Activated CD4-positive, alpha-beta T cell treated with anti-CD3 and anti-CD28 coated beads, Interleukin-2, amount 50 U/mL, for 48 hours (primary cell): ENCODE results near the gene MLANA.
A peak's percentile ranks its signal among the peaks of the same experiment; 100 is the strongest.
"Not testable (repeated sequence)": the region's sequence is repeated elsewhere in the genome, so short reads cannot be mapped to it uniquely, and the experiment has no call there.

Experiments
- DNase-seq, 2 experiments: peaks; one replicate each; pipeline ENCODE4 v3.0.0-alpha.2; 2020

The MLANA gene

DNA sequence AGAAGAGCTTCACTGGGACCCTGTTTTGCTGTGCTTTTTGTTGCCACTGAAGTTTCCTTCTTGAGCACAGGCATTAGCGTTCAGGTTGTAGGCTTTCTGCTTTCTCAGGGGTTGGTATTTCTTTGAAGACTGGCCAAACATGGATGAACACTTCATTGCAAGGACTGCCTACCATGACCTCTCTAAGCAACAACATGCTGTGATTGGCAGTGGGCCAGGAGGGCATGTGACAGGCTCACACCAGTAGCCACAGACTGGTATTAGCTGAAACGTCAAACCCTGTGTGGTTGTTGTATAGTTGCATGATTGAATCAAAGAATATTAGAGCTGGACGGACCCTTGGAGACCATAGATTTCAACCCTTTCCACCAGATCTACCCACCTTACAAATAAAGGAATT is 20.0 kb upstream of the MLANA start:
- no peak for DNase-seq

DNA sequence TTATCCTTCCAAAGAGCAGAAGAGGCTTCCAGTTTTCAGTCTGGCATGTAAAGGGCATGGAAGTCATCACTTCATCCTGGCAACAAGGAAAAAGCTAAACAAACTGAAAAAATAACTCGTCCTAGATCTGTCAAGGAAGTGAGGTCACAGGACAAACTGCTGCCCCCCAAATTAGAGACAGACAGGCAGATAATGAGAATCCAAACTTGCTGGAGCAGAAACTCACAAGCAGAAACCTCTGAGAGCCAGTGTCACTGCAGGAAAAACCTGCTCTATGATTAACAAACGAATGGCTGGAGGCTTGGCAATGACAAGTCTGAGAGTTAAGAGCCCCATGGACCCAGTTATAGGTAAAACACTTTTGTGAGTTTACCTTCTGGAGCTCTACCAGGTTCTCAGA is 18.9 kb upstream of the MLANA start:
- DNase-seq = no peak

DNA sequence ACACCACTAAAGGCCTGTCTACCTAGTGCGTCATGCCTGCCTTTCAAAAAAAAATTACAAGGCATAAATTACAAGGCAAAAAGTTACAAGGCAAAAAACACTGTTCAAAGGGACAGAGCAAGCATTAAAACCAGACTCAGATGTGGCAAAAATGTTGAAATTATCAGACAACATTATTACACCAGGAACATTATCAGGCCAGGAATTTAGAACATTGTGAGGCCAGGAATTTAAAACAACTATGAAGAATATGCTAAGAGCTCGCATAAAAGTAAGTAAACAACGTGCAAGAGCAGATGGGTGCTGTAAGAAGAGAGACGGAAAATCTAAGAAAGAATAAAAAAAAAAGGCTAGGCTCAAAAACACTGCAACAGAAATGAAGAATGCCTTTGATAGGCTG is 18.2 kb upstream of the MLANA start:
- no peak for DNase-seq

DNA sequence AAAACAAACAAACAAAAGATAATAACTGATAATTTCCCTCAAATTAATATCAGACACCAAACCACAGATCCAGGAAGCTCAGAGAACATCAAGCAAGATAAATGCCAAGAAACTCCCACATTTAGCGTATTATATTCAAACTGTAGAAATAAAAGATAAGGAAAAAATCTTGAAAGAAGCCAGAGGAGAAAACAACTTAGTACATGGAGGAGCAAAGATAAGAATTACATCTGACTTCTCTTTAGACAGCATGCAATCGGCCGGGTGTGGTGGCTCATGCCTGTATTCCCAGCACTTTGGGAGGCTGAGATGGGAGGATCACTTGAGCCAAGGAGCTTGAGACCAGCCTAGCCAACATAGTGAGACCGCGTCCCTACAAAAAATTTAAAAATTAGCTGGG is 17.2 kb upstream of the MLANA start:
- no peak for DNase-seq

DNA sequence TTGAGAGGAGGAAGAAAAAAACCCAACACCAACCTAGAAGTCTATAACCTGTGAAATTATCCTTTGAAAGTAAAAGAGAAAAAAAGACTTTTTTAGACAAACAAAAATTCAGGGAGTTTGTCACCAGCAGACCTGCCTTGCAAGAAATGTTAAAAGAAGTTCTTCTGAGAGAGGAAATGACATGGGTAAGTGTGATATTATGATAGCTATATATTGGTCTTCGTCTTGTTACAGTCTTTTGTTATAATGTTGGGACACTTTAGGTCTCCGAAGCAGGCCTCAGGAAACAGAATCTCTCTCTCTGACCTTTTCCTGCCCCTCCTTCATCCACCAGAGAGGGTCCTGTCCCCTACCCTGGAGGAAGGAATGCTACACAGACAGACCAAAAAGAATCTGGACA is 16.6 kb upstream of the MLANA start:
- no peak for DNase-seq

DNA sequence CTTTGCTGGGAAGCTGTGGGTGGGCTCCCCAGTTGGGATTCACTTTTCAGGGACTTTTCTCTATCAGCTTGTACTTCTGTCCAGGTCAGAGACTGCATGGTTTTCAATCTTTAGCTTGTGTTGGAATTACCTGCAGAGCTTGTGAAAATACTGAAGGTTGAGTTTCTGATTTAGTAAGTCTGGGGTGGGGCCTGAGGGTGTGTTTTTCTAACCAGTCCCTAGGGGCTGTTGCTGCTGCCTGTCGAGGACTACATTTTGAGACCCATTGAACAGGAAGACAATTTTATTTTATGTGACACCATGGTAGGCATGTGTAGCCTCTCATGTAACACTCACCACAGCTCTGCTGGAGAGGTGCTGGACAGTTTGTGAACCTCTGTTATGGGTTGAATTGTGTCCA is 14.7 kb upstream of the MLANA start:
- DNase-seq = no peak

DNA sequence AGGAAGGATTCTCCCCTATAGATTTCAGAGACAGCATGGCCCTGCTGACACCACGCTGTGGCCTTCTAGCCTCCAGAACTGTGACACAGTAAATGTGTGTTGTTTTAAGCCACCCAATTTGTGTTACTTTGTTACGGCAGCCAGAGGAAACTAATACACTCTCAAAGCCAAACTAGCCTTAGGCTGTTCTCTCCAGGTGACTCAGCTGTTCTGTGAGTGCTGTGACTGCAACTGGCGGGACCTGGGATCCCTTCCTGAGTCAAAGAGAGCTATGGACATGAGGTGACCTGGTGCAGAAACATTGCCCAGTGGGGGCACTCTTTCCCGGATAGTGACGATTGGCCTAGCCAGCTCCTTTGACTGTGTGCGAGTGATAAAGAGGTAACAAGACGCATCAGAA is 14.0 kb upstream of the MLANA start:
- DNase-seq = no peak

DNA sequence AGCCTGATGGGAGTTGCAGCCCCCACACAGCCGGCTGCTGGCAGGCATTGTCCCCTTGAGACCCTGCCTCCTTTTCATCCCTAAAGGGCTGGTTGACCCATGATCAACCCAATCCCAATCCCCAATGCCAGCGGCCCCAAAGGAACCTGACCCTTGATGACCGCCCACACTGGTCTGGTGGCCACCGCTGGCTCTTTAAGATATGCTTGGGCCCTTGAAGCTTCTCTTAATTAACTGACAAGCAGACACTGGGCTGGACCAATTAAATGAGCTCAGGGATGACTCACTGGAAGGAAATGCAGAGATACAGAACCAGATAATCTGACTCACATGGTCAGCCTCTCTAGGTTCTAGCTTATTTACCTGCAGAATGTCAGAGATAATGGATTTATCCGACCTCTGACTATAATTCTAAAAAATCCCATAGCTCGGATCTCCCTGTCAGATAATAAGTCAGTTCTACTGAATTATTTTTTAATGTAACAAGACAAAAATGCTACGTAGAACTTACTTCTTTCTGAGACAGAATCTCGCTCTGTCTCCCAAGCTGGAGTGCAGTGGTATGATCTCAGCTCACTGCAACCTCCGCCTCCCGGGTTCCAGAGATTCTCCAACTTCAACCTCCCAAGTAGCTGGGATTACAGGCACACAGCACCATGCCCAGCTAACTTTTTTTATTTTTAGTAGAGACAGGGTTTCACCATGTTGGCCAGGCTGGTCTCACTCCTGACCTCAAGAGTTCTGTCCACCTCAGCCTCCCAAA is 11.1 kb upstream of the MLANA start:
- DNase-seq = no peak

DNA sequence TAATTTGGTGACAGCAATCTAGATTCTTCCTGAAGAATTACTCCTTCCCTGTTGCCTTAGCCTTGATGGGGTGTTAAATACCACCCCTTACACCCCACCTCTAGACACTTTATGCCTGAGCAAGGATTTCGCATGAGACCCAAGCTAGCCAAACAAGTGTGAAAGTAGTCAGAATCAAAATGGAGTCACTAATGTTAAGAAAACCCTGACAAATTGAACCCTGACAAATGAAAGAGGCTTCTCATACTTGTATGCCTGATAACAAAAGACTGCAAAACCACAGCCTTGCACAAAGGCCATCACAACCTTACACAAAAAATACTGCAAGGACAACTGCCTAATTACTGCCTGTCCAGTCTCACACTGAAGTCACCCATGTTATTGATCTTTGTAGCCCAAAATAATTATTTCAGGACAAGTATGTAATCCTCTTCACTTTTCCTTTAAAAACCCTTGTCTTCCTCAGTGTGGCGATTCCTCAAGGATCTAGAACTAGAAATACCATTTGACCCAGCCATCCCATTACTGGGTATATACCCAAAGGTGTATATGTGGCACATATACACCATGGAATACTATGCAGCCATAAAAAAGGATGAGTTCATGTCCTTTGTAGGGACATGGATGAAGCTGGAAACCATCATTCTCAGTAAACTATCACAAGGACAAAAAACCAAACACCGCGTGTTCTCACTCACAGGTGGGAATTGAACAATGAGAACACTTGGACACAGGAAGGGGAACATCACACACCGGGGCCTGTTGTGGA is 8.3 kb upstream of the MLANA start:
- DNase-seq = not testable (repeated sequence)

DNA sequence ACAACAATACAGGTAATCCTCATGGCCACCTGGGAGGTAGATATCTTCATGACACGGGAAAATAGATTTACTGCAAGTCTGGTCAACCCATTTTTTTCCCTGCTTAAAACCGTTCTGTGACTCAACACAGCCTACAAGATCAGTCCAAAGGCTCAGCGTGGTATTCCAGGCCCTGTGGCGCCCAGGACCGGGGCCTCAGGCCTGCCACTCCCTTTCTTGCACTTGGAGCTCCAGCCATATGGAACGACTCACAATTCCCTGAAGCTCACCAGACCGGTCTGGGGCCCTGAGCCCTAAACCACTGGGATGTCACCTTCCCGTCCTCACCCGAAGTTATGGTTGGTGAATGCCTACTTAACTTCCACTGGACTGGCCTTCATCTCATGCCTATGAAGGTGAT is 6.5 kb upstream of the MLANA start:
- DNase-seq = no peak

DNA sequence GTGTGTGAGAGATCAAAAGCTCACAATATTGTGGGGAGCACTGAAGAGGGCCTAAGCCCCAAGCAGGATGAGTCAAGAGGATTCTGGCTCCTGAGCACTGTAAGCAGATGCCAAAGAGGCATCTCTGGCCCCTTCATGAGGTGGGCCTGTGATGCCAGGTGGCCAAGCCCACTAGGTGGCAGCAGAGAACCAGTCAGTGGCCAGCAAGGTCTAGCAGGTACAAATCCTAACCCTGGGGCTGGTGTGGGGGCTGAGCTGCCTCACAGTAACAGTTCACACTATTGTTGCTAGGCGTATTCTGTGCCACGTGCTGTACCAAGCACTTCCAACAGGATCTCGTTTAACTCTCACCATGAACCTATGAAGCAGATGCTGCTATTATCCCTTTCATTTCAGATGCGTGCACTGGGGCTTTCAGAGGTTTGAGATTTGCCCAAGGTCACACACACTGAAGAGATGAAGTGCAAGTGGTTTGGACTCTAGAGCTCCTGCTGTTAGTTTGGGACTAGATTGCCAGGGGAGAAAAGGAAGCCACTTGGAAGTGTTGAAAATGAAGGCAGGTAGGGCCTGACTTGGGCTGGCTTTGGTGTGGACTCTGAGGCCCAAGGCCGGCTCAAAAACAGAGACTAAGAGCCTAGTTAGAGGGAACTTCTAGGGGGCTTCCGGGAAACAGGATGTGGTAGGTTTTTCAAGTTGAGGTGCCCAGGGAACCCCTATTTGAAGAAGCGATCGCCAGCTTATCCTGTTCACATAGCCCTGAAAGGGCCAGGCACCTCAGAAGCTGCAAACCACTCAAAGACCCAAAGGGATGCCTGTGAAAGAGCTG is 4.4 kb upstream of the MLANA start:
- peak; percentile 89 to 91 for DNase-seq

DNA sequence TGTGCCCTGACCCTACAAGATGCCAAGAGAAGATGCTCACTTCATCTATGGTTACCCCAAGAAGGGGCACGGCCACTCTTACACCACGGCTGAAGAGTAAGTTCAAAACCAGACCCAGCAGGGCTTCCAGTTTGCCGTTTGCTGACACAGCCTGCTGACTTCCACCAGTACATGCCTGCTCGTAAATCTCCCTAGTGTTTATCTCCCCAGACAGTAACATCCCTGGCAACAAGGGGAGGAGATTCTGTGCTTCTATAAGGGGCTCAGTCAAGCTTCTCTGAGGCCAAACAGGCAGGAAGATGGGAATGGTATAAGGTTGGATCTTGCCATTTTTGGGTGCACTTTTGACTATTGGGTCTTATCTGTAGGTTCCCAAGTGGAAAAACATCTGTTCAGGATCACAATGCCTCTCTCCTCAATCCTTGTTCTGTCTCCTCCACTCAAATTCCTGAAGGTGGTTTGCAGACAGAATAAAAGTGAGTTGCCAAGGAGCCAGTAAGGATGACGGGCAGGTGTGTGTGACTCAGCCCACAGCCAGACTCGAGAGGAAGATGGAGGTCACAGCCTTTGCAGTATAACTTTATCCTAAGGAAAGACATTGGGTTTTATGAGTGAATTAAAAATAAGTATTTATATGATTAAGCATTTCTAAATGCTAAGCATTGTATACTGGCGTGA is 1.9 kb downstream of the MLANA start:
- DNase-seq = no peak

DNA sequence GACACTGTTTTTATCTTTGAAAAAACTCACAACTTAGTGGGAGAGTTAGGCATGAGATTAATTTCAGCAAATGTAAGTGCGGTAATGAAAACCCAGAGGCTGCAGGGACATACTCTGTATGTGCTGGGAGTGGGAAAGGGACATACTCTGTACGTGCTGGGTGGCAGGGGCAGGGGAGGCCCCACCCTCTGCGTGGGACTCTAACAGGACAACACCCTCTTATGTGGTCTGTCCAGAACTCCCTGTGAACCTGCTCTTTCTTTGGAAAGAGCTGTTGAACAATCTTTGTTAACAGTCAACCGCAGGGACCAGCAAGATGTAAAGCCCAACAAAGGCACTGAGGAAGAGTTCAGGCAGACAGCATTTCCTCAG is 2.4 kb downstream of the MLANA start:
- DNase-seq = no peak

DNA sequence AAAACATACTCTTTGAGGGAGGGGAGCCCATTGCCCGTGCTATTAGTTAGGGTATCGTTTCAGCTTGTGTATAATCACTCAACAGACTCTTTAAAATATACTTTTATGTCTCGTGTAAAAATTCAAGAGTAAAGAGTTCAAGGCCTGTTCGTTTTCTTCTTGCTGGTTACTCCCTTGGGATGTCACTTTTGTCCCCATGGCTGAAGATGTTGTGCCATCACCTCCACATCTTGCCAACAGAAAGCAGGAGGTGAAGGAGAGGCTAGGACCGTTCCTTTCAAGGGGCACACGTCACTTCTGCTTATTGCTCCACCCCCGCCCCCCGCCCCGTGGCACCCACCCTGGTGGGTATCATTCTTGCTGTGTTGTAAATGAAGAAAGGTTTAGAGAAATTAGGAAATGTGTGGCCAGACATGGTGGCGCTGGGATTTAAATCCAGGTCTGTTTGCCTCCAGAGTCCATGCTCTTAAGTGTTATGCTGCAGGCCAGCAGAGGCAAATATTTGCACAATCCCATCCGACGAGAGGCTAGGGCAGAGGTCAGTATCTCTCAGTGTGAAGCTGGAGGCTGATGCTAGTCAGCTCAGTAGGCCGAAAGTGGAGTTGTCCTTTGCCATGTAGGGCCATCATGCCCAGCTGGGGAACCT is 3.0 kb downstream of the MLANA start:
- no peak for DNase-seq

DNA sequence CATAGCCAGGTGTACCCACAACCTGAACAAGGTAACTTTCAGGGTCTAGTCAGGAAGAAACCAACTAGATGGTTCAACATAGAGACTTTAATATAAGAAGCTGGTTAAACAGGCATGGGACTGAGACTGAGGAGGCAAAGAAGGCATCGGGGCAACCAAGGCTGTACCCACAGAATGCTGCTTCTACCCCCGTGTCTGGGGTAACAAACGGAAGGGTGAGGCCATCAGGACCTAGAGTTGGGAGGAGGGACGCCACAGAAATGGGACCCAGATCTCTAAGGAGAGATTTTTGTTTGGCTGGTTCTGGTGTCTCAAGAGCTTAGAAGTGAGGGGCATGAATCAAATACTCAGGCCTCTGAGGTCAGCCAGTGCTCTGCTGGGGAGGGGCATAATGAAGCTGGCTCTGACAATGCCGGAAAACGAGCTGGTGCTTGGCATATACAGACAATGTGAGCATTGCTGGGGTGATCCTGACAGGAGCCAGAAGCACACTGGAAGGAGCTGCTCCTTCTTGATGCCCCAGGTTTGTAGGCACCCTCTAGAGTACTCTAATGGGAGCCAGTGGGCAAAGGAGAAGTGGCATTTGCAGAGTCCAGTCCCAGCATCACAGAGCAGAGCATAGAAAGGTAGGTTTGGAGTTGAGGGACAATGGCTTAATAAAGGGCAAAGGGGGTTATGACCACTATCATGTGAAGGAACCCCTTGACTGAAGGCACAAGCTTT is 3.7 kb downstream of the MLANA start:
- no peak for DNase-seq

DNA sequence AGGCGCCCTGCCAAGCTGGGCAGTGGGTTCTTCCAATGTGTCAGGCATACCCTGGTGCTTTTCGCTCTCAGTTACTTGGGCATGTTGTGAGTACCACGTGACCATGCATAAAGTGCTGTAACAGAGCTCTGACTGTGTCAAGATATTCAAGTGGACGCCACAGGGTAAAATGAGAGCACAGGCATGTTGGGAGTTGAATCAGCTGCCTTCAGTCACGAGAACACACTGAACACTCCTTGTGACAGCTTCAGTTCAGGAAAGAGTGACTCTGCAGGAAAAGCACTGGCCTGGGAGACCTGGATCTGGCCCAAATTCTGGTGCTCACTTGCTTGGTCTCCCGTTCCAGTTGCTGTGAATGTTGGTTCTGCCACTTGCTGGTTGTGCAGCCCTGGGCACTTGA is 5.1 kb downstream of the MLANA start:
- no peak for DNase-seq

DNA sequence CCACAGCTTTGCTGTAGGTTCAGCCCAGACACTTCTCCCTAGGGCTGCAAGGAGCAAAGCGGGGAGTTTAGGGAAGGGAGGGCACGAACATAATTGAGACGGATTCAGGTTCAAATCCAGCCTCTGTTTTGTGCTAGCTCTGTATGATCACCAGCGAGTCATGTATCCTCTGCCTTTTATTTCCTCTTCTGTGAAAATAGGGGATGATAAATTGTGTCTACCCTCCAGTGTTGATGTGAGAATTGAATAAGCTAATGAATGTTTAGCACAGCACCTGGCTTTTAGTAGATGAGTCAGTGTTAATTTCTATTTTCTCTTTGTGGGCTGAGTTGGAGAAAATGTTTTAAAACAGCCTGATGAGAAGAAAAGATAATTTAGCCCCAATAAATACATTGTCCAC is 6.2 kb downstream of the MLANA start:
- no peak for DNase-seq

DNA sequence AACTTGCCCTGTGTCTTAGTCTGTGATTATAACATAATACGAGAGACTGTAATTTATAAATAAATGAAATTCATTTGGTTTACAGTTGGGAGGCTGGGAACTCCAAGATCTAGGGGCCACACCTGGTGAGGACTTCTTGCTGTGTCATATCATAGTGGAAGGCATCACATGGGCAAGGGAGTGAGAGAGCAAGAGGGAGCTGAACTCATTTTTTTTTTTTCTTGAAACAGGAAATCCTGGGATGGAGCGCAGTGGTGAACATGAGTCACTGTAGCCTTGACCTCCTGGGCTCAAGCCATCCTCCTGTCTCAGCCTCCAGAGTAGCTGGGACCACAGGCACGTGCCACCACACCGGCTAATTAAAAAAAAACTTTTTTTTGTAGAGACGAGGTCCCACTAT is 7.2 kb downstream of the MLANA start:
- no peak for DNase-seq

DNA sequence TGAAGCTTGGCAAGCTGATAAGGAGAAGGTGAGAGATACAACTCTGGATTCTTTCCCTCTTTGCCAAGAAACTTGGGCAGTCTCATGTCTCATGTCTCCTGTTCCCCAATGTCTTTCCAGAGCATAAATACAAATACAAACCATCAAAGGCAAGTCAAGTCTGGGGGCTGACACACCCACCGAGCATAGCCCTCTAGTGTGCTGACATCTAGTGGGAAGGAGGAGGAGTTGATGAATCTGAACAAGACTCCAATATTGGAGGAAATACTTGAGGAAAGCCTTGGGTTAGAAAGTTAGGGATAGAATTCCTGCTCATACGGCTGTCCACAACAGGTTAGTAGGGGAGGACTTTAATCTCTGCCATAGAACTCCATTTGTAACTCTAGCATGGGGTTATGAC is 8.6 kb downstream of the MLANA start:
- DNase-seq = no peak

DNA sequence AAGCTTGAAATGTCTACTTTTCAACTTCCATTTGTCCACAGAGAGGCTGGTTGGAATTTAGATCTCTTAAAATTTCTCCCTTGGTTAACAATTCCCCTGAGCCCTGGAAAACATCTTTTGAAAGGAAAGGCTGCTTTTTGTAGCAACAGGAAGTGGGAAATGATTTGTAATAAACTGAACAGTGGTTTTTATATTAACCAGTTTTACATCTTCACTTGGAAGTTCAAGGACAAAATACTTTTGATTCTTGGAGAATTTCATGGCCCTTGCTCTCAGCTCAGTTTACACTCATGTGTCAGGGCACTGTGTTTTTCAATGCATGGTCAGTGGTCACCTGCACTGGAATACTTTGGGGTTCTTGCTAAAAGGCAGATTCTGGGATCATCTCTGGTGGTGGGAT is 9.9 kb downstream of the MLANA start:
- no peak for DNase-seq

DNA sequence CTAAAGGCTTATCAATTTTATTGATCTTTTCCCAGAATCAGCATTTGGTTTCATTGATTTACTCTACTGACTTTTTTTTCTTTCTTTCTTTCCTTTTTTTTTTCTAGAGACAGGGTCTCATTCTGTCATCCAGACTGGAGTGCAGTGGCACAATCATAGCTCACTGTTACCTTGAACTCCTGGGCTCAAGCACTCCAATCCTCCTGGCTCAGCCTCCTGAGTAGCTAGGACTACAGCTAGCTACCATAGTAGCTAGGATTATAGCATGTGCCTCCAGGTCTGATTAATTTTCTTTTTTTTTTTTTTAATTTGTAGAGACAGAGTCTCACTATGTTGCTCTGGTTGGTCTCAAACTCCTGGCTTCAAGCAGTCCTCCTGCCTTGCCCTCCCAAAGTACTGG is 11.7 kb downstream of the MLANA start:
- DNase-seq = no peak

DNA sequence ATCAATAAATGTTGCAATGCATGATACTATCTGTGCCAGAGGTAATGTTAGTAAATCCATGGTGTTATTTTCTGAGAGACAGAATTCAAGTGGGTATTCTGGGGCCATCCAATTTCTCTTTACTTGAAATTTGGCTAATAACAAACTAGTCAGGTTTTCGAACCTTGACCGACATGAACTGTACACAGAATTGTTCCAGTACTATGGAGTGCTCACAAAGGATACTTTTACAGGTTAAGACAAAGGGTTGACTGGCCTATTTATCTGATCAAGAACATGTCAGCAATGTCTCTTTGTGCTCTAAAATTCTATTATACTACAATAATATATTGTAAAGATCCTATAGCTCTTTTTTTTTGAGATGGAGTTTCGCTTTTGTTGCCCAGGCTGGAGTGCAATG is 18.2 kb downstream of the MLANA start:
- no peak for DNase-seq
